ENCODE results near the gene MYH14.

DNA sequence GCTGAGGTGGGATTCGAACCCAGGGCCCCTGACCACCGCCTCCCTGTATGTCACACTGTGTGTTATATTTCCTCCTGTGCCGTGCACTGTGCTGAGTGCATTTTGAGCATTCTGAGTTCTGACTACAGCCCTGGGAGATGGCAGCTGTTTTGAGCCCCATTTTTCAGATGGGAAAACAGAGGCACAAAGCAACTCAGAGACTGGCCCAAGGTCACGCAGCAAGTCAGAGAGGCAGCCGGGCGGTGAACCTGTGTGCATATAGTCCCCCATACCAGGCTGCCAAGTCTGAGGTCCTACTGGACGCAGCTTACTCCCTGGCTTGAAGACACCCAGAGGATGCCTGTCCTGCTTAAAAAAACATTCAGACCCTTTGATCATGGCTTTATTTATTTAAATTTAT is 17.7 kb downstream of the MYH14 start:
- TF ChIP-seq TCF12 (IDR thresholded peaks at IDR 0.05; ENCODE audit: low read depth, low read length) (no peak), HDAC6 (IDR thresholded peaks at IDR 0.05; ENCODE audit: unreplicated experiment) (no peak), SREBF2 (IDR thresholded peaks at IDR 0.05; ENCODE audit: low read length) (no peak), ESRRA (IDR thresholded peaks at IDR 0.05; ENCODE audit: low read length) (no peak), EZH2 (IDR thresholded peaks at IDR 0.05; ENCODE audit: borderline replicate concordance, control insufficient read depth, low read depth, low read length) (no peak), GATAD2B (conservative IDR thresholded peaks at IDR 0.05; ENCODE audit: low read depth) (no peak)
- TF ChIP-seq, protein P1, sequence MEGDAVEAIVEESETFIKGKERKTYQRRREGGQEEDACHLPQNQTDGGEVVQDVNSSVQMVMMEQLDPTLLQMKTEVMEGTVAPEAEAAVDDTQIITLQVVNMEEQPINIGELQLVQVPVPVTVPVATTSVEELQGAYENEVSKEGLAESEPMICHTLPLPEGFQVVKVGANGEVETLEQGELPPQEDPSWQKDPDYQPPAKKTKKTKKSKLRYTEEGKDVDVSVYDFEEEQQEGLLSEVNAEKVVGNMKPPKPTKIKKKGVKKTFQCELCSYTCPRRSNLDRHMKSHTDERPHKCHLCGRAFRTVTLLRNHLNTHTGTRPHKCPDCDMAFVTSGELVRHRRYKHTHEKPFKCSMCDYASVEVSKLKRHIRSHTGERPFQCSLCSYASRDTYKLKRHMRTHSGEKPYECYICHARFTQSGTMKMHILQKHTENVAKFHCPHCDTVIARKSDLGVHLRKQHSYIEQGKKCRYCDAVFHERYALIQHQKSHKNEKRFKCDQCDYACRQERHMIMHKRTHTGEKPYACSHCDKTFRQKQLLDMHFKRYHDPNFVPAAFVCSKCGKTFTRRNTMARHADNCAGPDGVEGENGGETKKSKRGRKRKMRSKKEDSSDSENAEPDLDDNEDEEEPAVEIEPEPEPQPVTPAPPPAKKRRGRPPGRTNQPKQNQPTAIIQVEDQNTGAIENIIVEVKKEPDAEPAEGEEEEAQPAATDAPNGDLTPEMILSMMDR (IDR thresholded peaks at IDR 0.05 in 2 of 3, conservative IDR thresholded peaks at IDR 0.05 in 1 of 3; ENCODE audit: control insufficient read depth in 2 of 3, extremely low read depth in 1 of 3, insufficient read depth in 1 of 3, low read depth in 3 of 3, low read length in 3 of 3), result no peak

Measured in GM12878 (cell line).